DMS53 (cell line): Measurements from ENCODE around the gene SYDE1.
"Not testable (repeated sequence)": the region's sequence is repeated elsewhere in the genome, so short reads cannot be mapped to it uniquely, and the experiment has no call there.

ENCODE experiments used
- DNase-seq: peaks from one replicate; lab custom pipeline; 2025; lab: John Stamatoyannopoulos, UW

Gene SYDE1, protein sequence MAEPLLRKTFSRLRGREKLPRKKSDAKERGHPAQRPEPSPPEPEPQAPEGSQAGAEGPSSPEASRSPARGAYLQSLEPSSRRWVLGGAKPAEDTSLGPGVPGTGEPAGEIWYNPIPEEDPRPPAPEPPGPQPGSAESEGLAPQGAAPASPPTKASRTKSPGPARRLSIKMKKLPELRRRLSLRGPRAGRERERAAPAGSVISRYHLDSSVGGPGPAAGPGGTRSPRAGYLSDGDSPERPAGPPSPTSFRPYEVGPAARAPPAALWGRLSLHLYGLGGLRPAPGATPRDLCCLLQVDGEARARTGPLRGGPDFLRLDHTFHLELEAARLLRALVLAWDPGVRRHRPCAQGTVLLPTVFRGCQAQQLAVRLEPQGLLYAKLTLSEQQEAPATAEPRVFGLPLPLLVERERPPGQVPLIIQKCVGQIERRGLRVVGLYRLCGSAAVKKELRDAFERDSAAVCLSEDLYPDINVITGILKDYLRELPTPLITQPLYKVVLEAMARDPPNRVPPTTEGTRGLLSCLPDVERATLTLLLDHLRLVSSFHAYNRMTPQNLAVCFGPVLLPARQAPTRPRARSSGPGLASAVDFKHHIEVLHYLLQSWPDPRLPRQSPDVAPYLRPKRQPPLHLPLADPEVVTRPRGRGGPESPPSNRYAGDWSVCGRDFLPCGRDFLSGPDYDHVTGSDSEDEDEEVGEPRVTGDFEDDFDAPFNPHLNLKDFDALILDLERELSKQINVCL

GRCh38 chr19:15107061-15108010 lies at the start of gene SYDE1:
TSS of gene SYDE1 (plus strand) at chr19:15107401. CDS start at chr19:15107434, 33 bp downstream.
- no peak for DNase-seq

GRCh38 chr19:15062036-15062435 lies 45.2 kb upstream of the SYDE1 start:
- no peak for DNase-seq

DNA sequence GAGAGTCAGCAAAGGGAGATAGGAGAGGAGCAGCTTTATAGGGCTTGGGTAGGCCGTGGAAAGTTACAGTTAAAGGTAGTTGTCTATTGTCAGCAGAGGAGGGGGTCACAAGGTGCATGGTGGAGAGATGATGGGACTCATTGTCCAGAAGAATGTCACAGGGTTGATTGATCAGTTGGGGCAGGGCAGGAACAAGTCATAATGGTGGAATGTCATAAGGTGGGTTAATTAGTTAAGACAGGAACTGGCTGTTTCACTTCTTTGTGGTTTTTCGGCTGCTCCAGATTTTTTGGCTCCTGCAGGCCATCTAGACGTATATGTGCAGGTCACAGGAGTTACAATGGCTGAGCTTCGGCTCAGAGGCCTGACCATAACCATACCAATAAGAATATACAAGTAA lies 36.8 kb upstream of the SYDE1 start:
- not testable (repeated sequence) for DNase-seq

GRCh38 chr19:15072930-15073647 lies 34.1 kb upstream of the SYDE1 start:
- no peak for DNase-seq

DNA sequence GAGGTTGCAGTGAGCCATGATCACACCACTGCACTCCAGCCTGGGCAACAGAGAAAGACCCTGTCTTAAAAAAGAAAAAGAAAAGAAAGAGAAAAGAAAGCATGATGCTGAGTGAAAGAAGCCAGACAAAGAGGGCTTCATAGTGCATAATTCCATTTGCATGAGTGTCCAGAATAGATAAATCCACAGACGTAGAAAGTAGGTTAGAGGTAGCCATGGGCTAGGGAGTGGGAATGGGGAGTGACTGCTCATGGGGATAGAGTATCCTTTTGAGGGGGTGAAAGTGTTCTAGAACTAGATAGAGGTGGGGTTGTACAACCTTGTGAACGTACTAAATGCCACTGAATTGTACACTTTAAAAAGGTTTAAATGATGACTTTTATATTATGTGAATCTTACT lies 32.8 kb upstream of the SYDE1 start:
- DNase-seq = no peak

DNA sequence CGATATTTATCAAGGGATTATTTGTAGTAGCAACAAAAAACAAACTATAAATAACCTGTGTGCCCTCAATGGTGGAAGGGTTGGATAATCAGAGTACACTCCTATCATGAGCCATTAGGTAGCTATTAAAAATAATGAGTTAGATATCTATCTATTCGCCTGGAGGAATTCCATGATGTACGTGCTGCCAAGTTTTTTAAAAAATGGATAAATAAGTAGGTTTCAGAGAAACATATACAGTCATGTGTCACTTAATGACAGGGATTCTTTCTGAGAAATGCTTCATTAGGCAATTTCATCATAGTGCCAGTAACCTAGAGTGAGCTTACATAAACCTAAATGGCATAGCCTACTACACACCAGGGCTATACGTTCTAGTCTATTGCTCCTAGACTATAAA lies 31.4 kb upstream of the SYDE1 start:
- DNase-seq = no peak

- not testable (repeated sequence) for DNase-seq
These were observed 27.2 kb upstream of the SYDE1 start for GRCh38 chr19:15080002-15080401.

GRCh38 chr19:15081911-15082310 lies 25.3 kb upstream of the SYDE1 start, which contains the start of gene OR1I1:
TSS of gene OR1I1 (plus strand) at chr19:15082211. CDS start at chr19:15087066, 4,855 bp downstream.
- no peak for DNase-seq

- DNase-seq = no peak
These were observed 20.0 kb upstream of the SYDE1 start for GRCh38 chr19:15087182-15087581.

DNA sequence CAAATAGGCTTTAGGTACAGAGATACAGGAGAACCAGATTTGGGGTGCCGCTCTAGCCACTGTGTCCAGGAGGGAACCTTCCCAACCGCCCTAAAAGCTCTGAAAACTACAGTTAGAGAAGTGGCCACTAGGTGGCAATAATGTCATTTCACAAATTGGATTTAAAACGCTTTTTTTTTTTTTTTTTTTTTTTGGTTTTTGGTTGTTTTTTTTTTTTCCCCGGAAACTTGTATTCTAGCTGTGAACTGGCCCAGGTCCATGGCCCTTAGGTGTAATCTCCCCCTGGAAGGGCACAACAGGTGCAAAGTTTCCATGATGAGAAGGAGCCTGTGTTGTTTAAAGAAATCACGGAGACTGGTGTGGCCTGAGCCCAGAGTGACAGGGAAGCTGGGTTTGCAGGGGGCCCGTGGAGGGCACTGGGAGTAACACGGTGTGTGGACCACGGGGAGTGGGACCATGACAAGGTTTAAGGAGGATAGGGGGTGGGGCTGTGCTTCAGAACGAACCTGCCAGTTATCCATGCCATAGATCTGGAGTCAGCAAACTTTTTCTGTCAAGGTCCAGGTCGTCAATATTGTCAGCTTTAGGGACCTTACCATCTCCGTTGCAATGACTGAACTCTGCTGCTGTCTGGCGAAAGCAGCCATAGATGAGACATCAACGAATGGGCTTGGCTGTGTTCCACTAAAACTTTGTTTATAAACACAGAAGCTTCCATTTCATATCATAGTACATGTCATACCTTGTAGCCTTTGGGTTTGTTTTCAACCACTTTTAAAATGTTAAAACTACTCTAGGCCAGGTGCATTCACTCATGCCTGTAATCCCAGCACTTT lies 15.1 kb upstream of the SYDE1 start:
- DNase-seq = peak; percentile 78

DNA sequence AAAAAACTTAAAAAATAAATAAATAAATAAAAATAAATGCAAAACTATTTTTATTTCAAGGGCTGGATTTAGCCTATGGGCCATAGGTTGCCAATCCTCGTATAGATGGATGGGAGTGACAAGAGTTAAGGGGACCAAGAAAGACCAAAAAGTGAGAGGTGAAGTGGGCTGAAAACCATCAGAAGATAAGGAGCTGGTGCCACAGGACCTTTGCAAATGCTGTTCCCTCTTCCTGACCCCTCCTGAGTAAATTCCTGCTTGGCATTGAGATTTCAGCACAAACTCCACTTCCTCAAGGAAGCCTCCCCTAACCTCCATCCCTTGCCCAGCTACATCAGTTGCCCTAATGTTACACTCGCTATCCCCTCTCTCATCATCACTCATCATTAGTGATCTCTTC lies 14.2 kb upstream of the SYDE1 start:
- no peak for DNase-seq

GRCh38 chr19:15096223-15096622 lies 11.0 kb upstream of the SYDE1 start:
- DNase-seq = no peak

GRCh38 chr19:15097980-15098379 lies 9.2 kb upstream of the SYDE1 start:
- DNase-seq = not testable (repeated sequence)

DNA sequence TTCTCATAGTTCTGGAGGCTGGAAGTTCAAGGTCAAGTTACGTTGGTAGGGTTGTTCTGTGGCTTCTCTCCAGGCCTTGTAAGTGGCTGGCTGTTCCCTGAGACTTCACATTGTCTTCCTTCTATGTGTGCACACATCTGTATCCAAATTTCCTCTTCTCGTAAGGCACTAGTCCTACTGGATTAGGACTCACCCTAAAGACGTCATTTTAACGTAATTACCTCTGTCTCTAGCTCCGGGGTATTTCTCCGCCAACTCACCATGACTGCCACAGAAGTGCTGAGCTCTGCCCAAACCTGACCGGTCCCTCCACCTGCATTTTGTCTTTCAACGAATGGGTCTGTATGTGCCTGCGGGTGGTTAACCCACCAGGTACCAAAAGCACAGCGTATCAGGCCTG lies 8.7 kb upstream of the SYDE1 start:
- DNase-seq = no peak

DNA sequence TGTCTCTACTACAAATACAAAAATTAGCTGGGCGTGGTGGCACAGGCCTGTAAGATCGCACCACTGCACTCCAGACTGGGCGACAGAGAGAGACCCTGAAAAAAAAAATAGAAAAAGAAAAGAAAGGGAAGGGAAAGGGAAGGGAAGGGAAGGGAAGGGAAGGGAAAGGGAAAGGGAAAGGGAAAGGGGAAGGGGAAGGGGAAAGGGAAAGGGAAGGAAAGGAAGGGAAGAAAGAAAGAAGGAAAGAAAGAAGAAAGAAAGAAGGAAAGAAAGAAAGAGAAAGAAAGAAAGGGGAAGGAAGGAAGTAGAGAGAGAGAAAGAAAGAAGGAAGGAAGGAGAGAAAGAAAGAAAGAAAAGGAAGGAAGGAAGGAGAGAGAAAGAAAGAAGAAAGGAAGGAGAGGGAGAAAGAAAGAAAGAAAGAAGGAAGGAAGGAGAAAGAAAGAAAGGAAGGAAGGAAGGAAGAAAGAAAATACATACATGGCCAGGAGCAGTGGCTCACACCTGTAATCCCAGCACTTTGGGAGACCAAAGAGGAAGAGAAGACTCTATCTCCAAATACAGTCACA lies 8.1 kb upstream of the SYDE1 start:
- no peak for DNase-seq

- peak; percentile 53 for DNase-seq
These were observed 5.6 kb upstream of the SYDE1 start for GRCh38 chr19:15101479-15102082.

DNA sequence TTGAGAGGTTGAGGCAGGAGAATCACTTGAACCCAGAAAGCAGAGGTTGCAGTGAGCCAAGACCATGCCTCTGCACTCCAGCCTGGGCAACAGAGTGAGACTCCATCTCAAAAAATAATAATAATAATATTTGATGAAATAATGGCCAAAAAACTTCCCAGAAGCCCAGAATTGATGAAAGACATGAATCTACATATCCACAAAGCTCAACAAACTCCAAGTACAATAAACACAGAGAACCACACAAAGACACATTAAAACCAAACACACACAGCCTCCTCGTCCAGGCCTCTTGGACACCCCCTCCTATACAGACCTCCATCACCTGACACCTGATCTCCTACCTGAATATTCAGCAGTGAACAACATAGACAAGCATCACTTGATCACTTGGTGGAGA lies 3.2 kb upstream of the SYDE1 start:
- no peak for DNase-seq

DNA sequence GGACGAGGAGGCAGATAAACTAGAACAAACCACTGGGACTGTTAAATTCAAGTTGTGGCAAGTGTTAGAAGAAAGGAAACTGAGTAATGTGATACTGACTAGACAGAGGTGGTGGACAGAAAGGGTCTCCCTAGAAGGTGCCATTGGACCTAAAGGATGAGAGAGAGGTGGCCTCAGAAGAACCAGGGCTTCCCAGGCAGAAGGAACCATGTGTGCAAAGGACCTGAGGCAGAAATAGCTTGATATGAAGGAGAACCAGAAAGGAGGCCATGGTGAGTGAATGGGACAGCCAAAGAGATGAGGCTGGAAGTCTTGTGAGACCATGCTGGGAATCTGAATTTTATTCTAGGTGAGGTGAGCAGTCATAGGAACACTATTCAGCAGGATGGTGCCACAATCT lies 2.8 kb upstream of the SYDE1 start:
- DNase-seq = no peak

- DNase-seq = no peak
These were observed 2.2 kb upstream of the SYDE1 start for GRCh38 chr19:15105044-15105443.
